HG03060 (cell line): Measurements from ENCODE around the gene RGS11.

Experiments used
- ATAC-seq: cut with Tn5 transposase; IDR thresholded peaks from one replicate; pipeline ENCODE4 v1.9.1; 2021; ENCODE audit warnings: low read depth, moderate number of reproducible peaks; ENCODE audit not compliant: unreplicated experiment

RGS11 gene

GRCh38 chr16:296806-297510 lies 21.2 kb upstream of the RGS11 start:
- no peak for ATAC-seq

DNA sequence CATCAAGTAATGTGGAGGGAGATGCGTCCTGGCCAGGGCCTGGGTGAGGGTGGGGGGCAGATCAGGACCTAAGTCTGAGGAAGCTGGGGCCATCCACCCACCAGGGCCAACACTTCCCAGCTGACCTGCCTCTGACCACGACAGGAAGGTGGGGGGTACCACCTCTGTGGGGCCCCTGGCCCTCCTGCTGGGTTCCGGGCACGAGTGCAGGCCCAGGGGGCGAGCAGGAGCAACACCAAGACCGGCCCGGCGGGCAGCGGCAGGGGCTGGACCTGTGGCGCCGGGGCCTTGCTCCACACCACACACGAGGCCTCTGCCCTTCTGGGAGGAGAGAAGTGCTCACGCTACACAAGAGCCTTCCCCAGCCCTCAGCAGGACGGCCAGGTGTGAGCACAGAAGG lies 20.5 kb upstream of the RGS11 start:
- ATAC-seq = no peak

DNA sequence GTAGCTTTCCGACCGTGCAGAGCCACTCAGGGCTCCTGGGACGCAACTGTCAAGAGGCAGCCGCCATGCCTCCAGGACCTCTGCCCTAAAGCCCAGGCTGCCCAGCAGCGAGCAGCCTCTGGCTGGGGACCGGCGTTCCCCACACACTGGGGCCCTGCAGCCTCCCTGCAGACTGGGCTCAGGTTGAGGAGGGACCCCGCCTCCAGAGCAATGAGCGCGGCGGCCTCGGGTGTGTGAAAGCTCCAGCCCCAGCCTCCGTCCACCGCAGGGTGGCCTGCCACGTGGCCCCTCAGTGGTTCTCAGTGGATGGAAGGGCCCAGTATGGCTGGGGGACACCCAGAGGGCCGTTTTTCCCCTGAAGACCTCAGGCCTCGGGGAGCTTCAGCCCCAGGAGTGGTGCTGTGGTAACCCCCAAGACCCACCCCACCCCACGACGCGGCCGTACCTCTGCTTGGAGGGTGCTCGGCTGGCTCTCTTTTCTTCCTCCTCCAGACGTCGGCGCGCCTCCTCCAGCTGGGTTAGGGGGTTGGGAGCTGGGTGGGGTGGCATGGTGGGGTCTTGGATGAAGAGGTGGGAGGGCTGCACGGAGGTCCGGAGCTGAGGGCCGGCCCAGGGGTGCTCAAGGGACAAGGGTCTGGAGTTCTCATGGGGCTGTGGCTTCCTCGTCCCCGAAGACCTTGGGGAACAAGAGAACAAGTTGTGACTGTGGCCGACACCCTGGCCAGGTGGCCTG lies 17.5 kb upstream of the RGS11 start:
- no peak for ATAC-seq

DNA sequence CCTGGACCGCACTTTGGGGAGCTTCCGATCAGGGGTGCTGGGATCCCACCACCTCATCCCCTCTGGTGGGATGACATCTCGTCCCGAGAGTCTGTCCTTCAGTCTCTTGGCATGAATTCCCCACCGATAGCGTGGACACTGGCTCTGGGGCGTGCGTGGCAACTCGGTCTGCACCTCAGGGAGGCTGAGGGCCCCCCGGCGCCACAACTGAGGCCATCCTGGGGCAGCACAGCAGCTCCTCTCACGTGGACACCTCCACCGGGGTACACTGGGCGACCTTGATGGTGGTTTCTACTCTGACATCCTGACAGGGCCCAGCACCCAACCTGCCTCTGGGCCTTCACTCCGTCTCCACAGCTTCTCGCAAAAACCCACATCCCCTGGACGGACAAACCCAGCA lies 15.8 kb upstream of the RGS11 start:
- no peak for ATAC-seq

DNA sequence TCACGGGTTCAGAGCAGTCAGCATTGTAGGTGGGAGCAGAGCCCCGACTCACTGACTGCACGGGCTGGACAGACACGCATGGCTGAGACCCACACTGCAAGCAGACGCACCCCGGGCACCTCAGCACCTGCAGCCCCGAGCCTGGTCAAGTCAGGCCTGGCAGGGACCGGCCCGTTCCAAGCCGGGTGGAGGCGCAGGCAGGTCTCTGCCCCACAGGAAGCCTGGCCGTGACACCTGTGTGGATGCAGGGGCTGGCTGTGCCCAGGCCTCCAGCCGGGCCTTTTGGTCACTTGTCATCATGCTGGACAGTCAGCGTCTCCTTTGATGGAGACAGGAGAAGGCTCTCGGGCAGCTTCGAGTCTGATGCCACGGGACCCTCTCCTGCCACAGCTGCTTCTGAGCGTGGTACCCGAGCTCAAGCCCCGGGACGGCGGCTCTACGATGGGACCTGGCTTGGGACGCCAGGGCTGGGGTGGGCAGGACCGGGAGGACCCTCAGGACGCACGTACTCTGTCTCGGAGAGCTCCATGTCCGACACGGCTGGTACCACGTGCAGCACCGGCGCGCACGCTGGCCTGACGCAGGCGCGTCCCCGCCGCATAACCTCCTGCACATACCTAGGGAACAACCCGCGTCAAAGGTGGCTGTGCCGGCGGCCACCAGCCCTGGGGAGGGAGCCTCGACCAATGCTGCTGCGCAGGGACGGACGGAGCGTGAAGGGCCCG lies 15.1 kb upstream of the RGS11 start:
- no peak for ATAC-seq

DNA sequence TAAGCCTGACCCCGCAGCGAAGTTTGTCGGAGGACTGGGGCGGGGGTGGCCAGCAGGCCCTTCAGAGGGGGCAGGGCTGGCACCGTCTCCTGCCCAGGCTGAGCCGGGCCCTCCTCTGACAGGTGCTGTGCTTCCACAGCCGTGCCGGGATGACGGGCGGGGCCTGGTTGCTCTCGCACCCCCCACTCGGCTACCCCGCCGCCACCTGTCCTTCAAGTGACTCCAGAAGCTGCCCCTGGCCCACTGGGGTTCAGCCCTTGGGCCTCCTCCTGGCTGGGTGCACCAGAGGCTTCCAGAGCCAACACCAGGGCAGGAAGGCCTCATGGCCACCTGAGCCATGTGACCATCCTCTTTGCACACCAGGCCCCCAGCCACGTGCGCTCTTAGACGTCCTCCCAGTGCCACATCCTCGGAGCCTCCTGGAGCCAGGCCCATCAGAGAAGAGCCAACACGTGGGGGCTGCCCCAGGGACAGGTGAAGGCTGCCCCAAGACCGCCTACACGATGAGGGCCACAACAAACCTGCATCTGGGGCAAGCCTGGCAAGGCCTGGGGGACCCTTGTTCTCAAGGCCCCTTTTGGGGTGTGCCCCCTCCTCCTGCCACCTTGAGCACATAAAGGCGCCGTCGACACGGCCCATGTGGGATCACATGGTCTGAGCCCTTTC lies 14.4 kb upstream of the RGS11 start:
- ATAC-seq = no peak

GRCh38 chr16:289395-289997 lies 13.8 kb upstream of the RGS11 start:
- no peak for ATAC-seq

- no peak for ATAC-seq
These were observed 12.5 kb upstream of the RGS11 start for GRCh38 chr16:287981-288920.

DNA sequence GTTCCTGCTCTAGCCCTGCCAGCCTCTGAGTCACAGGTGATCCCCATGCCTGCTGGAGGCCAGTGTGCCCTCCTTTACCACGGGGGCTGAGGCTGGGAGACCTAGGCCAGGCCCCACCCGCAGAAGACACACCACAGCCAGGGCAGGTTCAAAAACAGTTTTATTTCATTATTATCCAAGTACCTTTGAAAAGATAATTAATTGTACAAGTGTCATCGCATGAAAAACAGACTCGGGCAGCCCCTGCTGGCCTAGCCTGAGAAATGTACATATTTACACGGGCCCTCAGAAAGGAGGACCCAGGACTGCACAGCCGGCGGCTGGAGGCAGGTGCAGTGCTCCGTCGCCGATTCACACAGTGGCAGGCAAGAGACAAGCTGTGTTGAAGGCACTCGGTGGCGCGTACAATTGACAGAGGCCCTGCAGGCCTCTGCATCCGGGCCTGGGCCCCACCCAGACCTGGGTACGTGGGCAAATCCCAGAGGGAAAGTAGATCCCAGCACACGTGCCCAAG lies 11.6 kb upstream of the RGS11 start:
- no peak for ATAC-seq

- no peak for ATAC-seq
These were observed 10.9 kb upstream of the RGS11 start for GRCh38 chr16:286491-287297.

DNA sequence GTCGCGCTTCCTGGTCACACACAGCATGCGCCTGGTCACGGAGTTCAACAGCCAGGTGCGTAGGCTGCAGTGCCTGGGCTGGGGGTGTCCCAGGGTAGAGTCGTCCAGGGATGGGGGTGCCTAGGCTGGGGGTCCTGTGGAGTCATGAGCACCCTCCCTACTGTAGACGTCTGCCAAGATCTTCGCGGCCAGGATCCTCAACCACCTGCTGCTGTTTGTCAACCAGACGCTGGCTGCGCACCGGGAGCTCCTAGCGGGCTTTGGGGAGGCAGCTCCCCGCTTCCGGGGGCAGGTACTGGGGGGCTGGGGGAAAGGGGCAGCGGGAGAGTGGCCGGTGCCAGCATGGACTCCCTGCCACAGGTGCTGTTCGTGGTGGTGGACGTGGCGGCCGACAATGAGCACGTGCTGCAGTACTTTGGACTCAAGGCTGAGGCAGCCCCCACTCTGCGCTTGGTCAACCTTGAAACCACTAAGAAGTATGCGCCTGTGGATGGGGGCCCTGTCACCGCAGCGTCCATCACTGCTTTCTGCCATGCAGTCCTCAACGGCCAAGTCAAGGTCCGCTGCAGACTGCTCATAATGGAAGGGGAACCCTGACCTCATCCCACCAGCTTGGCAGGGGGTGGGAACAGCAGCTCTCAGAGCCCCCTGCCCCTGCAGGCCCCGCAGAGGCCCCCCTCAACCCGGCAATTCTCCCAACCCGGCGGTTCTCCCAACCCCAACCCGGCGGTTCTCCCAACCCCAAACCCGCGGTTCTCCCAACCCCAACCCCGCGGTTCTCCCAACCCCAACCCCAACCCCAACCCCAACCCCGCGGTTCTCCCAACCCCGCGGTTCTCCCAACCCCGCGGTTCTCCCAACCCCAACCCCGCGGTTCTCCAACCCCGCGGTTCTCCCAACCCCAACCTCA lies 9.7 kb upstream of the RGS11 start:
- ATAC-seq = no peak

GRCh38 chr16:284204-285120 lies 8.7 kb upstream of the RGS11 start:
- ATAC-seq = no peak

- no peak for ATAC-seq
These were observed 7.5 kb upstream of the RGS11 start, which contains the start of gene PDIA2 for GRCh38 chr16:283033-283805. Gene PDIA2, plus strand, starts transcription at chr16:283164. Its CDS starts 6 bp downstream, at chr16:283170.

DNA sequence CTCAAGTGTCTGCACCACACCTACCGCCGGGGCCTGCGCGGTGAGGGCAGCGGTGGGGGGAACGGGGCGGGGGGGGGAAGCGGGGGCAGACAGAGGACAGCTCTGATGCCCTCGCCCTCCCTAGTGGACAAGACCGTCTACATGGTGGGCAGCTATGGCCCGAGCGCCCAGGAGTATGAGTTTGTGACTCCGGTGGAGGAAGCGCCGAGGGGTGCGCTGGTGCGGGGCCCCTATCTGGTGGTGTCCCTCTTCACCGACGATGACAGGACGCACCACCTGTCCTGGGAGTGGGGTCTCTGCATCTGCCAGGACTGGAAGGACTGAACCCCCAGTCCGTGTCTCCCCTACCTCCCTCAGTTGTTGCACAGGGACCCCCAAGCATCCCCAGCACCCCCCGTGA lies 6.7 kb upstream of the RGS11 start:
- no peak for ATAC-seq

DNA sequence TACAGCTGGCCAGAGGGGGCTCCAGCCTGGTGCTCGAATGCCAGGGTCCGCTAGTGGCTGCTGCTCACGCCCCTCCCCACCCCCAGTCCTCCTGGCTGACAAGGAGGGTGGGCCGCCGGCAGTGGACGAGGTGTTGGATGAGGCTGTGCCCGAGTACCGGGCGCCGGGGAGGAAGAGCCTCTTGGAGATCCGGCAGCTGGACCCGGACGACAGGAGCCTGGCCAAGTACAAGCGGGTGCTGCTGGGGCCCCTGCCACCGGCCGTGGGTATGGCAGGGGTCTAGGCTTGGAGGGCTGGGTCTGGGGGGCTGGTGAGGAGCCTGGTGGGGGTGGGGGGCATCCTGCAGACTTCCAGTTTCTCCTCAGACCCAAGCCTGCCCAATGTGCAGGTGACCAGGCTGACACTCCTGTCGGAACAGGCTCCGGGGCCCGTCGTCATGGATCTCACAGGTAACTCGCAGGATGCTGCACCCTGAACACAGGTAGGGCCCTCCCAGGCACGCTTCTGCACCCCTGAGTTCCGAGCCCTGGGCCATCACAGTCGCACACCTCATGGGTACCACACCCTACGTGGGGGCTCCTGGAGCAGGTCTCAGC lies 6.0 kb upstream of the RGS11 start:
- ATAC-seq = no peak
